ENCODE data around the gene SHISA6.

Gene SHISA6

DNA sequence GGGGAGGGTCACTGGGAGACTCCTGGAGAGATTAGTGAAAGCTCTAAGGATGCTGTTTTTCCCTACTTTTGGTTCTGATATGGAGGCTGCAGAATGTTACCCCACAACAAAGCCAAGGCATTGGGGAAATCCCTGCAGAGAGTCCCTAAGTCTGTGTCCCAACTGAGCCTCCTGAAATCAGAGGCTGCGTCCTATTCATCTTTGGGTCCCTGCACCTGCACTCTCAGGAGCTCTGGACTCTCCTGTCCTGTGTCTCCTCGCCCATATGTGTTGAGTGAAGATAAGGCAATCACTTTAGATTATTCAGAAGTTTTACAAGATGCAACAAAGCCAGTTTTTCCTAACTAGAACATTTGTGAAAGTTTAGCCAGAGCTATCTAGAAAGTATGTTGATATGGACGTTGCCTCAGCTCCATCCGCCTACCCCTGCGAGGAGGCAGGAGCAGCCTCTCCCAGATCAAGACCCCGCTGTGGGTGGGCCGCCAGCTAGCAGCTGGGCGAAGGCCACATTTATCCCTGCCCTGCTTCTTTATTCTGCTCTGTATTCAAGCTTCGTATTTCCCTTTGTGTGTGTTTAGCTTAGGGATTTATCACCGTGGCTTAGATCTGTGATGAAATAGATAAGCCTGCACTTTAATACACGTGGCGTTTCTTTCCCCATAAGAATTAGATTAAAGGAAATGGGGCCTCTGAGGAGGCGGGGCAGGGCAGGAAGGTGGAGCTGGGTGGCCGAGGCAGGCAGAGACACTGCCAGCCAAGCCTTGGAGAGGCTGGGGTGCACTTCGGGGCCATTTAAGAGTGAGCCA, 37.4 kb downstream of the SHISA6 start:
- WGBS (ENCODE audit: extremely low coverage, insufficient coverage, insufficient read length), result no CpG with 5 or more reads among the region's 15 CpGs
- H2BK120ac ChIP-seq (ENCODE audit: insufficient read depth, low read length, poor library complexity), result no peak overlapping the region

DNA sequence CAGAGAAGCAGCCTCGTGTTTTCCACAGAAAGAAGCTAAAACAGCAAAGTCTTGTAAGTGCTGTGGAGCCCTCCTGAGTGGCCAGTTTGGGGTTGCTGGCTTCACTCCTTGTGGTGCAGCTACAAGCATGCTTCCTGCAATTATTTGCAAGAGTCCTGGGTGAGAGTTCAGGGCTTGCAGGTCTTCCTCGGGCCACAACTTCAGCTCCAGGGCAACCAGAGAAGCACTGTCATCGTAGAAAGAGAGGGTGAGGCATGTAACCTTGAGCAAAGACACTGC, 37.9 kb downstream of the SHISA6 start:
- Histone ChIP-seq H2BK120ac (ENCODE audit: insufficient read depth, low read length, poor library complexity) (no peak overlapping the region), H3K18ac (ENCODE audit: low read length) (no peak overlapping the region), H3K27me3 (ENCODE audit: insufficient read depth, low read length) (no peaks in the 10 kb centered on the region), H2AK5ac (ENCODE audit: low read length) (no peak overlapping the region), H2AFZ (ENCODE audit: insufficient read depth, low read length, poor library complexity) (no peak overlapping the region), H2BK5ac (ENCODE audit: low read depth, low read length, poor library complexity) (no peak overlapping the region), H4K12ac (ENCODE audit: low read depth, low read length) (no peak overlapping the region), H3K14ac (ENCODE audit: low read length) (no peak overlapping the region), H3K4ac (ENCODE audit: low read depth, low read length) (no peak overlapping the region), H3K36me3 (ENCODE audit: control insufficient read depth in 1 of 2, insufficient read depth in 2 of 2, low read length in 2 of 2) (no peaks in the 10 kb centered on the region), H2BK12ac (ENCODE audit: low read length) (no peak overlapping the region), H3K4me1 (ENCODE audit: control insufficient read depth in 1 of 2, insufficient read depth in 2 of 2, low read length in 2 of 2) (no peaks in the 10 kb centered on the region), H3K9ac (ENCODE audit: low read length) (no peak overlapping the region), H3K4me2 (ENCODE audit: low read length) (no peak overlapping the region), H3K23ac (ENCODE audit: low read length) (no peak overlapping the region), H3K9me3 (ENCODE audit: insufficient read depth, low read depth, low read length) (peaks cover 4% of the 10 kb centered on the region), H4K8ac (ENCODE audit: low read depth, low read length) (no peak overlapping the region), H4K91ac (ENCODE audit: low read depth, low read length) (no peak overlapping the region), H3K27ac (ENCODE audit: low read depth, low read length) (no peak overlapping the region), H3K79me2 (ENCODE audit: control insufficient read depth, insufficient read depth, low read length, poor library complexity) (no peaks in the 10 kb centered on the region), H3K79me1 (ENCODE audit: low read length) (no peaks in the 10 kb centered on the region), H3K4me3 (ENCODE audit: low read depth, low read length) (no peak overlapping the region)
- WGBS (ENCODE audit: extremely low coverage, insufficient coverage, insufficient read length), result no CpG with 5 or more reads among the region's 3 CpGs
- DNase-seq, result no peak

More for the DNA sequence above, 37.4 kb downstream of the SHISA6 start:
- Histone ChIP-seq H3K4me2 (ENCODE audit: low read length) (no peak overlapping the region), H3K4me1 (ENCODE audit: control insufficient read depth in 1 of 2, insufficient read depth in 2 of 2, low read length in 2 of 2) (no peaks in the 10 kb centered on the region), H4K91ac (ENCODE audit: low read depth, low read length) (no peak overlapping the region), H2BK12ac (ENCODE audit: low read length) (no peak overlapping the region), H3K36me3 (ENCODE audit: control insufficient read depth in 1 of 2, insufficient read depth in 2 of 2, low read length in 2 of 2) (no peaks in the 10 kb centered on the region), H3K9me3 (ENCODE audit: insufficient read depth, low read depth, low read length) (peaks cover 4% of the 10 kb centered on the region), H3K79me2 (ENCODE audit: control insufficient read depth, insufficient read depth, low read length, poor library complexity) (no peaks in the 10 kb centered on the region), H2AFZ (ENCODE audit: insufficient read depth, low read length, poor library complexity) (no peak overlapping the region), H4K8ac (ENCODE audit: low read depth, low read length) (no peak overlapping the region), H2BK5ac (ENCODE audit: low read depth, low read length, poor library complexity) (no peak overlapping the region), H3K23ac (ENCODE audit: low read length) (no peak overlapping the region), H3K14ac (ENCODE audit: low read length) (no peak overlapping the region), H4K12ac (ENCODE audit: low read depth, low read length) (no peak overlapping the region), H3K4ac (ENCODE audit: low read depth, low read length) (no peak overlapping the region), H3K27me3 (ENCODE audit: insufficient read depth, low read length) (no peaks in the 10 kb centered on the region), H2AK5ac (ENCODE audit: low read length) (no peak overlapping the region), H3K79me1 (ENCODE audit: low read length) (no peaks in the 10 kb centered on the region), H3K9ac (ENCODE audit: low read length) (no peak overlapping the region), H3K4me3 (ENCODE audit: low read depth, low read length) (no peak overlapping the region), H3K18ac (ENCODE audit: low read length) (no peak overlapping the region), H3K27ac (ENCODE audit: low read depth, low read length) (no peak overlapping the region)
- no peak for DNase-seq

DNA sequence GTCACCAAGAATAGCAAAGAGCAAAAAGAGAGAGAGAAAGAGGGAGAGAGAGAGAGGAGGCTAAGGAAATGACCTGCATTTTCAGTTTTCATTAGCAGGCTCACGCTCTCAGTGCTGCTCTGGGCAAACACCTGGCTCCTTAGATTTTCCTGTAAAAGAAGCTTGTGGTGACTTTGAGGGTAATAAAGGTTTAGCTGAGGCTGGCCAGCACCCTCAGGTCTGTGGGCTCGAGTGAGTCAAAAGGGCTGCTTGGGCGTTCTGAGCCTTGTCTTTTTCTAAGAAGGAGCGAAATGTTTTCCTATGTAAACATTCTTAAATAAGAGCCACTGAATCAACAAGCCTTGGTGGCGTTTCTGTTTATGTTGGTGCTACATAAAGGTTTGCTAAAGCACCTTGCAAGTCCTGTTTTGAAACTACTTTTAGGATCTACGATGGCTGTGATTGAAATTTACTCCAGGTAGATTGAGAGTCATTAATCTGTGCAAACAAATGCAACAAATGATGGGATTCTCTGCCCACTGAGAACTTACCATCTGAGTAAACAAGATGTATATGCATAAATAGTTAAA, 38.8 kb downstream of the SHISA6 start:
- Histone ChIP-seq H3K23ac (ENCODE audit: low read length) (no peak overlapping the region), H3K4me3 (ENCODE audit: low read depth, low read length) (no peak overlapping the region), H3K4me1 (ENCODE audit: control insufficient read depth in 1 of 2, insufficient read depth in 2 of 2, low read length in 2 of 2) (no peaks in the 10 kb centered on the region), H3K14ac (ENCODE audit: low read length) (no peak overlapping the region), H3K27ac (ENCODE audit: low read depth, low read length) (no peak overlapping the region), H3K27me3 (ENCODE audit: insufficient read depth, low read length) (no peaks in the 10 kb centered on the region), H3K18ac (ENCODE audit: low read length) (no peak overlapping the region), H3K79me2 (ENCODE audit: control insufficient read depth, insufficient read depth, low read length, poor library complexity) (no peaks in the 10 kb centered on the region), H3K4me2 (ENCODE audit: low read length) (no peak overlapping the region), H4K91ac (ENCODE audit: low read depth, low read length) (no peak overlapping the region), H3K9me3 (ENCODE audit: insufficient read depth, low read depth, low read length) (peaks cover 2% of the 10 kb centered on the region), H2AFZ (ENCODE audit: insufficient read depth, low read length, poor library complexity) (no peak overlapping the region), H2BK120ac (ENCODE audit: insufficient read depth, low read length, poor library complexity) (no peak overlapping the region), H4K12ac (ENCODE audit: low read depth, low read length) (no peak overlapping the region), H2BK12ac (ENCODE audit: low read length) (no peak overlapping the region), H3K79me1 (ENCODE audit: low read length) (no peaks in the 10 kb centered on the region), H3K9ac (ENCODE audit: low read length) (no peak overlapping the region), H2AK5ac (ENCODE audit: low read length) (no peak overlapping the region), H3K4ac (ENCODE audit: low read depth, low read length) (no peak overlapping the region), H3K36me3 (ENCODE audit: control insufficient read depth in 1 of 2, insufficient read depth in 2 of 2, low read length in 2 of 2) (no peaks in the 10 kb centered on the region), H4K8ac (ENCODE audit: low read depth, low read length) (no peak overlapping the region), H2BK5ac (ENCODE audit: low read depth, low read length, poor library complexity) (no peak overlapping the region)
- no peak for DNase-seq
- WGBS (ENCODE audit: extremely low coverage, insufficient coverage, insufficient read length), result no CpG with 5 or more reads among the region's 6 CpGs

DNA sequence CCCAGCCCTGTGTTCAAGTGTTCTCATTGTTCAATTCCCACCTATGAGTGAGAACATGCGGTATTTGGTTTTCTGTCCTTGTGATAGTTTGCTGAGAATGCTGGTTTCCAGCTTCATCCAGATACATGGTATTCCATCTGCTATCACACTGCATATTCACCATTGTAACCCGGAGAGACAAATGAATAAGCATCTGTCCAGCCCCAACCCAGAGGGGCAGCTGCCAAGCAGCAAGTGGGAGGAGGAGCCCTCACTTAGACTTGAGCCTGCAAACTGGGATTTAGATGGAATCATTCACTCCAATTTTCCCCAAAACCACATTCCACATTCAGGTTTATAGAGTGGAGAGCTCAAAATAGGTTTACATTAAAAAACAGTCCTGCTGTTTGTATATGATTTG, 41.6 kb downstream of the SHISA6 start:
- no peak for DNase-seq
- H4K8ac ChIP-seq (ENCODE audit: low read depth, low read length), result no peak overlapping the region
- WGBS (ENCODE audit: extremely low coverage, insufficient coverage, insufficient read length), result no CpG with 5 or more reads among the region's 2 CpGs

More for the DNA sequence above, 41.6 kb downstream of the SHISA6 start:
- Histone ChIP-seq H3K4me1 (ENCODE audit: control insufficient read depth in 1 of 2, insufficient read depth in 2 of 2, low read length in 2 of 2) (no peaks in the 10 kb centered on the region), H3K27ac (ENCODE audit: low read depth, low read length) (no peak overlapping the region), H3K36me3 (ENCODE audit: control insufficient read depth in 1 of 2, insufficient read depth in 2 of 2, low read length in 2 of 2) (no peaks in the 10 kb centered on the region), H3K79me1 (ENCODE audit: low read length) (no peaks in the 10 kb centered on the region), H3K4me3 (ENCODE audit: low read depth, low read length) (no peak overlapping the region), H3K14ac (ENCODE audit: low read length) (no peak overlapping the region), H3K4ac (ENCODE audit: low read depth, low read length) (no peak overlapping the region), H3K79me2 (ENCODE audit: control insufficient read depth, insufficient read depth, low read length, poor library complexity) (no peaks in the 10 kb centered on the region), H3K23ac (ENCODE audit: low read length) (no peak overlapping the region), H3K27me3 (ENCODE audit: insufficient read depth, low read length) (no peaks in the 10 kb centered on the region), H4K91ac (ENCODE audit: low read depth, low read length) (no peak overlapping the region), H3K18ac (ENCODE audit: low read length) (no peak overlapping the region), H3K9me3 (ENCODE audit: insufficient read depth, low read depth, low read length) (no peaks in the 10 kb centered on the region), H2BK120ac (ENCODE audit: insufficient read depth, low read length, poor library complexity) (no peak overlapping the region), H3K9ac (ENCODE audit: low read length) (no peak overlapping the region), H2AK5ac (ENCODE audit: low read length) (no peak overlapping the region), H3K4me2 (ENCODE audit: low read length) (no peak overlapping the region), H2BK5ac (ENCODE audit: low read depth, low read length, poor library complexity) (no peak overlapping the region), H2AFZ (ENCODE audit: insufficient read depth, low read length, poor library complexity) (no peak overlapping the region), H4K12ac (ENCODE audit: low read depth, low read length) (no peak overlapping the region), H2BK12ac (ENCODE audit: low read length) (no peak overlapping the region)

Data from trophoblast cell (in vitro differentiated cells and primary cell).